Osteoblast (primary cell): ENCODE results near the gene ELAVL2. TPM values are rescaled to one million over a fixed set of nuclear protein-coding genes. Genes with fewer than 3 reads are reported as not detected.

Experiments used
- DNase-seq: peaks from one replicate; pipeline ENCODE4 v3.0.0; 2011; ENCODE audit warnings: low spot score, mixed read lengths; ENCODE audit not compliant: insufficient read length; ENCODE audit errors: missing footprints
- H2AFZ ChIP-seq: 2 replicates; pipeline ENCODE4 v1.6.0; 2011; ENCODE audit warnings: mild to moderate bottlenecking, low read length
- H3K27ac ChIP-seq: 2 replicates; pipeline ENCODE4 v1.5.1; 2011; ENCODE audit warnings: mild to moderate bottlenecking, low read depth, low read length, moderate library complexity
- H3K27me3 ChIP-seq: 2 replicates; pipeline ENCODE4 v1.6.0; 2012; ENCODE audit warnings: mild to moderate bottlenecking, control low read depth, inconsistent platforms, low read length, moderate library complexity; ENCODE audit not compliant: insufficient read depth
- H3K36me3 ChIP-seq: 2 replicates; pipeline ENCODE4 v1.5.1; 2011; ENCODE audit warnings: mild to moderate bottlenecking, low read length, control low read depth, moderate library complexity; ENCODE audit not compliant: insufficient read depth
- H3K4me1 ChIP-seq: 2 replicates; pipeline ENCODE4 v1.5.1; 2011; ENCODE audit warnings: mild to moderate bottlenecking, low read length, control low read depth, moderate library complexity; ENCODE audit not compliant: insufficient read depth
- H3K4me2 ChIP-seq: 2 replicates; pipeline ENCODE4 v1.6.0; 2011; ENCODE audit warnings: mild to moderate bottlenecking, low read length; ENCODE audit not compliant: insufficient read depth
- H3K4me3 ChIP-seq: fragments of 200-600 bp; sonication (generic); 3 replicates; pipeline ENCODE4 v1.5.1; 2012; ENCODE audit warnings: mild to moderate bottlenecking, low read length, inconsistent platforms; ENCODE audit not compliant: insufficient read depth
- H3K79me2 ChIP-seq: 2 replicates; pipeline ENCODE4 v1.6.0; 2012; ENCODE audit warnings: mild to moderate bottlenecking, low read length, control low read depth, inconsistent platforms; ENCODE audit not compliant: insufficient read depth
- H3K9me3 ChIP-seq: 2 replicates; pipeline ENCODE4 v1.5.1; 2011; ENCODE audit warnings: low read depth, low read length, control low read depth
- H4K20me1 ChIP-seq: 2 replicates; pipeline ENCODE4 v1.6.0; 2012; ENCODE audit warnings: mild to moderate bottlenecking, low read length, control low read depth; ENCODE audit not compliant: insufficient read depth
- CTCF ChIP-seq: IDR thresholded peaks from 2 replicates; pipeline ENCODE4 v1.5.1; 2011; ENCODE audit warnings: mild to moderate bottlenecking, low read depth, low read length, moderate library complexity; ENCODE audit errors: extremely low read depth
- total RNA-seq: library from RNA; depleted of rRNA; stranded (reverse); fragments of >200 nt; gene quantifications from 2 replicates; pipeline ENCODE4 v1.2.3, GENCODE V29; 2012

Gene ELAVL2
- total RNA-seq, 1 donor = 0.36 TPM

- H2AFZ ChIP-seq = no peak overlapping the region
- TF ChIP-seq CTCF = no peak
These were observed 24.9 kb upstream of the ELAVL2 start for GRCh38 chr9:23850690-23851629.

GRCh38 chr9:23850242-23850689 lies 24.2 kb upstream of the ELAVL2 start:
- Histone ChIP-seq H3K27ac (no peak overlapping the region), H3K27me3 (no peaks in the 10 kb centered on the region), H2AFZ (no peak overlapping the region), H4K20me1 (no peaks in the 10 kb centered on the region), H3K4me3 (no peak overlapping the region), H3K79me2 (no peaks in the 10 kb centered on the region), H3K4me2 (no peak overlapping the region), H3K4me1 (no peaks in the 10 kb centered on the region), H3K9me3 (no peaks in the 10 kb centered on the region), H3K36me3 (no peaks in the 10 kb centered on the region)
- DNase-seq = no peak
- TF ChIP-seq CTCF = no peak

More at GRCh38 chr9:23850690-23851629, 24.9 kb upstream of the ELAVL2 start:
- peak; percentile 58 for DNase-seq
- no peaks in the 10 kb centered on the region for H3K9me3 ChIP-seq
- H3K27ac ChIP-seq = no peak overlapping the region
- H3K4me3 ChIP-seq = no peak overlapping the region
- H3K27me3 ChIP-seq = no peaks in the 10 kb centered on the region
- H3K36me3 ChIP-seq = no peaks in the 10 kb centered on the region
- H3K4me2 ChIP-seq = peak overlapping the region; percentile 24
- H3K79me2 ChIP-seq = no peaks in the 10 kb centered on the region
- H3K4me1 ChIP-seq = no peaks in the 10 kb centered on the region
- H4K20me1 ChIP-seq = no peaks in the 10 kb centered on the region

GRCh38 chr9:23849379-23850035 lies 23.5 kb upstream of the ELAVL2 start:
- no peaks in the 10 kb centered on the region for H3K9me3 ChIP-seq
- H2AFZ ChIP-seq = no peak overlapping the region
- H3K36me3 ChIP-seq = no peaks in the 10 kb centered on the region
- H3K4me2 ChIP-seq = no peak overlapping the region
- H3K27me3 ChIP-seq = no peaks in the 10 kb centered on the region
- no peak overlapping the region for H3K27ac ChIP-seq
- TF ChIP-seq CTCF = no peak
- no peak for DNase-seq
- H4K20me1 ChIP-seq = no peaks in the 10 kb centered on the region
- H3K4me3 ChIP-seq = no peak overlapping the region
- H3K79me2 ChIP-seq = no peaks in the 10 kb centered on the region
- no peaks in the 10 kb centered on the region for H3K4me1 ChIP-seq
